CD4-positive, alpha-beta T cell treated with Interleukin-17A for 1 hour (primary cell): ENCODE measurements around the gene PRAMEF5.
"Not testable (repeated sequence)": the region's sequence is repeated elsewhere in the genome, so short reads cannot be mapped to it uniquely, and the experiment has no call there.

ENCODE experiments used
- DNase-seq: peaks from one replicate; pipeline ENCODE4 v3.0.0-alpha.2; 2020

Gene PRAMEF5

DNA sequence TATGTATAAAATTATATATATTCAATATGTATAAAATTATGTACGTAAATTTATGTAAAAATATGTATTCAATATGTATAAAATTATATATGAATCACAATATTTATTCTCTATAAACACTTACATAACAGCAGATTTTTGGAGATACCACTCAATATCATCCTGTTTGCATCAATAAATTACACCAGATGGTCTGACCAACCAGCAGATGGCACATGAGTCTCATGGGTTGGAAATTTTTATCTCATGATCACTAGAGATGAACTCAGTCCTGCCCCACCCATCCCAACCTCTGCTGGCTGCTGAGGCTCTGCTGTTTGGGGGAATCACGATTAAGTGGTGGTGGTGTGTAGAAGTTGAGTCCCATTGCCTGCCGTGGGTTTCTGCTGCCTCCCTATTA, 25.6 kb downstream of the PRAMEF5 start:
- DNase-seq = not testable (repeated sequence)

- not testable (repeated sequence) for DNase-seq
These were observed 31.0 kb downstream of the PRAMEF5 start, which contains the start of gene PRAMEF8 for GRCh38 chr1:13285037-13285436. PRAMEF8 (minus strand) TSS chr1:13285137; CDS start chr1:13284091, 1,046 bp downstream.

GRCh38 chr1:13289030-13289429, 35.0 kb downstream of the PRAMEF5 start:
- not testable (repeated sequence) for DNase-seq

GRCh38 chr1:13297216-13297931, 43.4 kb downstream of the PRAMEF5 start:
- DNase-seq = not testable (repeated sequence)

DNA sequence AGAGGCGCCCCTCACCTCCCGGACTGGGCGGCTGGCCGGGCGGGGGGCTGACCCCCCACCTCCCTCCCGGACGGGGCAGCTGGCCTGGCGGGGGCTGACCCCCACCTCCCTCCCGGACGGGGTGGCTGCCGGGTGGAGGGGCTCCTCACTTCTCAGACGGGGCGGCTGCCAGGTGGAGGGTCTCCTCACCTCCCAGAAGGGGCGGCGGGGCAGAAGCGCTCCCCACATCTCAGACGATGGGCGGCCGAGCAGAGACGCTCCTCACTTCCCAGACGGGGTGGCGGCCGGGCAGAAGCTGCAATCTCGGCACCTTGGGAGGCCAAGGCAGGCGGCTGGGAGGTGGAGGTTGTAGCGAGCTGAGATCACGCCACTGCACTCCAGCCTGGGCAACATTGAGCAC, 44.7 kb downstream of the PRAMEF5 start:
- not testable (repeated sequence) for DNase-seq

DNA sequence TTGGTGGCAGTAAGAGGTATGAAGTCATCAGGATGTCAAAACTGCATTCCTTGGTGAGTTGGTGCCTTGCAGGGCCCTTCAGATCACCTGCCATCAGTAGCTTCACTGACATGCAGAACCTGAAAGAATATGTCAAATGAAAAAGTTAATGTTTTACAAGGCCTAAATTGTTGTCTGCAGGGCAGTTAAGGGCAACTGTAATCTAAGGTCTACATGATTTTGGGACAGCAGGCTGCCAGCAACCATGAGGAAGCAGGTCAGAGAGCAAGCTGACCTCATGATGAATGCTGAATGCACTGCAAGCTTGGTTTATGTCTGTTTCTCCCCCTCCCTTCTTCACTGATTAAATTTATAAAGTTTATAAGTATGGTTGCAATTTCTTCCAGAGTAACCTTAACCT, 48.2 kb downstream of the PRAMEF5 start:
- DNase-seq = not testable (repeated sequence)

- DNase-seq = not testable (repeated sequence)
These were observed 49.2 kb downstream of the PRAMEF5 start, which contains the start of gene PRAMEF33 for GRCh38 chr1:13303239-13303638. PRAMEF33 (plus strand) TSS chr1:13303539; CDS start chr1:13305955, 2,416 bp downstream.
